ENCODE measurements around the gene ANKRD28. TPM values are rescaled to one million over a fixed set of nuclear protein-coding genes. Genes with fewer than 3 reads are reported as not detected.

Gene ANKRD28
- total and polyA plus RNA-seq, 2 experiments from 2014 or later, result 15.2 to 61.3 TPM

- no peak for ATAC-seq
- Histone ChIP-seq H3K27ac (ENCODE audit: low read depth) (no peak overlapping the region), H3K79me2 (replicated peaks; ENCODE audit: insufficient read depth) (peaks cover 99% of the 10 kb centered on the region), H3K4me3 (no peak overlapping the region), H3K4me2 (no peak overlapping the region), H3K27me3 (ENCODE audit: insufficient read depth) (no peaks in the 10 kb centered on the region), H2AFZ (no peak overlapping the region), H3K36me3 (ENCODE audit: insufficient read depth) (no peaks in the 10 kb centered on the region; the same call in 1 of the 2 replicates), H3K4me1 (ENCODE audit: insufficient read depth) (no peaks in the 10 kb centered on the region), H3F3A (replicated peaks; ENCODE audit: low read depth) (no peaks in the 10 kb centered on the region), H4K20me1 (replicated peaks; ENCODE audit: insufficient read depth) (peaks cover 40% of the 10 kb centered on the region), H3K9me2 (ENCODE audit: insufficient read depth) (no peaks in the 10 kb centered on the region)
- Mint-ChIP-seq H3K27ac (no peak overlapping the region), H3K27me3 (ENCODE audit: insufficient read depth, low read depth, poor library complexity) (peaks cover 5% of the 10 kb centered on the region), H3K9me3 (peaks cover 12% of the 10 kb centered on the region; the same call in 2 of the 3 replicates), H3K4me1 (peaks cover 15% of the 10 kb centered on the region; the same call in 2 of the 3 replicates), H3K36me3 (ENCODE audit: low read depth) (peaks cover 16% of the 10 kb centered on the region), H3K4me3 (no peak overlapping the region)
- DNase-seq (ENCODE audit: low spot score), result no peak
- TF ChIP-seq NANOG (IDR thresholded peaks at IDR 0.05; ENCODE audit: borderline replicate concordance) (no peak), POLR2AphosphoS5 (IDR thresholded peaks at IDR 0.05; ENCODE audit: low read depth) (no peak), JUNB (IDR thresholded peaks at IDR 0.05; ENCODE audit: unreplicated experiment) (no peak), ZNF114 (CRISPR knock-in tag; IDR thresholded peaks at IDR 0.05) (no peak), CREB1 (CRISPR knock-in tag; IDR thresholded peaks at IDR 0.05; ENCODE audit: low read depth) (no peak)
- TF ChIP-seq, protein P1, sequence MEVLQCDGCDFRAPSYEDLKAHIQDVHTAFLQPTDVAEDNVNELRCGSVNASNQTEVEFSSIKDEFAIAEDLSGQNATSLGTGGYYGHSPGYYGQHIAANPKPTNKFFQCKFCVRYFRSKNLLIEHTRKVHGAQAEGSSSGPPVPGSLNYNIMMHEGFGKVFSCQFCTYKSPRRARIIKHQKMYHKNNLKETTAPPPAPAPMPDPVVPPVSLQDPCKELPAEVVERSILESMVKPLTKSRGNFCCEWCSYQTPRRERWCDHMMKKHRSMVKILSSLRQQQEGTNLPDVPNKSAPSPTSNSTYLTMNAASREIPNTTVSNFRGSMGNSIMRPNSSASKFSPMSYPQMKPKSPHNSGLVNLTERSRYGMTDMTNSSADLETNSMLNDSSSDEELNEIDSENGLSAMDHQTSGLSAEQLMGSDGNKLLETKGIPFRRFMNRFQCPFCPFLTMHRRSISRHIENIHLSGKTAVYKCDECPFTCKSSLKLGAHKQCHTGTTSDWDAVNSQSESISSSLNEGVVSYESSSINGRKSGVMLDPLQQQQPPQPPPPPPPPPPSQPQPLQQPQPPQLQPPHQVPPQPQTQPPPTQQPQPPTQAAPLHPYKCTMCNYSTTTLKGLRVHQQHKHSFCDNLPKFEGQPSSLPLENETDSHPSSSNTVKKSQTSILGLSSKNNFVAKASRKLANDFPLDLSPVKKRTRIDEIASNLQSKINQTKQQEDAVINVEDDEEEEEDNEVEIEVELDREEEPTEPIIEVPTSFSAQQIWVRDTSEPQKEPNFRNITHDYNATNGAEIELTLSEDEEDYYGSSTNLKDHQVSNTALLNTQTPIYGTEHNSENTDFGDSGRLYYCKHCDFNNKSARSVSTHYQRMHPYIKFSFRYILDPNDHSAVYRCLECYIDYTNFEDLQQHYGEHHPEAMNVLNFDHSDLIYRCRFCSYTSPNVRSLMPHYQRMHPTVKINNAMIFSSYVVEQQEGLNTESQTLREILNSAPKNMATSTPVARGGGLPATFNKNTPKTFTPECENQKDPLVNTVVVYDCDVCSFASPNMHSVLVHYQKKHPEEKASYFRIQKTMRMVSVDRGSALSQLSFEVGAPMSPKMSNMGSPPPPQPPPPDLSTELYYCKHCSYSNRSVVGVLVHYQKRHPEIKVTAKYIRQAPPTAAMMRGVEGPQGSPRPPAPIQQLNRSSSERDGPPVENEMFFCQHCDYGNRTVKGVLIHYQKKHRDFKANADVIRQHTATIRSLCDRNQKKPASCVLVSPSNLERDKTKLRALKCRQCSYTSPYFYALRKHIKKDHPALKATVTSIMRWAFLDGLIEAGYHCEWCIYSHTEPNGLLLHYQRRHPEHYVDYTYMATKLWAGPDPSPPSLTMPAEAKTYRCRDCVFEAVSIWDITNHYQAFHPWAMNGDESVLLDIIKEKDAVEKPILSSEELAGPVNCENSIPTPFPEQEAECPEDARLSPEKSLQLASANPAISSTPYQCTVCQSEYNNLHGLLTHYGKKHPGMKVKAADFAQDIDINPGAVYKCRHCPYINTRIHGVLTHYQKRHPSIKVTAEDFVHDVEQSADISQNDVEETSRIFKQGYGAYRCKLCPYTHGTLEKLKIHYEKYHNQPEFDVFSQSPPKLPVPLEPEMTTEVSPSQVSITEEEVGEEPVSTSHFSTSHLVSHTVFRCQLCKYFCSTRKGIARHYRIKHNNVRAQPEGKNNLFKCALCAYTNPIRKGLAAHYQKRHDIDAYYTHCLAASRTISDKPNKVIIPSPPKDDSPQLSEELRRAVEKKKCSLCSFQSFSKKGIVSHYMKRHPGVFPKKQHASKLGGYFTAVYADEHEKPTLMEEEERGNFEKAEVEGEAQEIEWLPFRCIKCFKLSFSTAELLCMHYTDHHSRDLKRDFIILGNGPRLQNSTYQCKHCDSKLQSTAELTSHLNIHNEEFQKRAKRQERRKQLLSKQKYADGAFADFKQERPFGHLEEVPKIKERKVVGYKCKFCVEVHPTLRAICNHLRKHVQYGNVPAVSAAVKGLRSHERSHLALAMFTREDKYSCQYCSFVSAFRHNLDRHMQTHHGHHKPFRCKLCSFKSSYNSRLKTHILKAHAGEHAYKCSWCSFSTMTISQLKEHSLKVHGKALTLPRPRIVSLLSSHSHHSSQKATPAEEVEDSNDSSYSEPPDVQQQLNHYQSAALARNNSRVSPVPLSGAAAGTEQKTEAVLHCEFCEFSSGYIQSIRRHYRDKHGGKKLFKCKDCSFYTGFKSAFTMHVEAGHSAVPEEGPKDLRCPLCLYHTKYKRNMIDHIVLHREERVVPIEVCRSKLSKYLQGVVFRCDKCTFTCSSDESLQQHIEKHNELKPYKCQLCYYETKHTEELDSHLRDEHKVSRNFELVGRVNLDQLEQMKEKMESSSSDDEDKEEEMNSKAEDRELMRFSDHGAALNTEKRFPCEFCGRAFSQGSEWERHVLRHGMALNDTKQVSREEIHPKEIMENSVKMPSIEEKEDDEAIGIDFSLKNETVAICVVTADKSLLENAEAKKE (CRISPR knock-in tag; IDR thresholded peaks at IDR 0.05), result no peak
- TF ChIP-seq, protein P2, sequence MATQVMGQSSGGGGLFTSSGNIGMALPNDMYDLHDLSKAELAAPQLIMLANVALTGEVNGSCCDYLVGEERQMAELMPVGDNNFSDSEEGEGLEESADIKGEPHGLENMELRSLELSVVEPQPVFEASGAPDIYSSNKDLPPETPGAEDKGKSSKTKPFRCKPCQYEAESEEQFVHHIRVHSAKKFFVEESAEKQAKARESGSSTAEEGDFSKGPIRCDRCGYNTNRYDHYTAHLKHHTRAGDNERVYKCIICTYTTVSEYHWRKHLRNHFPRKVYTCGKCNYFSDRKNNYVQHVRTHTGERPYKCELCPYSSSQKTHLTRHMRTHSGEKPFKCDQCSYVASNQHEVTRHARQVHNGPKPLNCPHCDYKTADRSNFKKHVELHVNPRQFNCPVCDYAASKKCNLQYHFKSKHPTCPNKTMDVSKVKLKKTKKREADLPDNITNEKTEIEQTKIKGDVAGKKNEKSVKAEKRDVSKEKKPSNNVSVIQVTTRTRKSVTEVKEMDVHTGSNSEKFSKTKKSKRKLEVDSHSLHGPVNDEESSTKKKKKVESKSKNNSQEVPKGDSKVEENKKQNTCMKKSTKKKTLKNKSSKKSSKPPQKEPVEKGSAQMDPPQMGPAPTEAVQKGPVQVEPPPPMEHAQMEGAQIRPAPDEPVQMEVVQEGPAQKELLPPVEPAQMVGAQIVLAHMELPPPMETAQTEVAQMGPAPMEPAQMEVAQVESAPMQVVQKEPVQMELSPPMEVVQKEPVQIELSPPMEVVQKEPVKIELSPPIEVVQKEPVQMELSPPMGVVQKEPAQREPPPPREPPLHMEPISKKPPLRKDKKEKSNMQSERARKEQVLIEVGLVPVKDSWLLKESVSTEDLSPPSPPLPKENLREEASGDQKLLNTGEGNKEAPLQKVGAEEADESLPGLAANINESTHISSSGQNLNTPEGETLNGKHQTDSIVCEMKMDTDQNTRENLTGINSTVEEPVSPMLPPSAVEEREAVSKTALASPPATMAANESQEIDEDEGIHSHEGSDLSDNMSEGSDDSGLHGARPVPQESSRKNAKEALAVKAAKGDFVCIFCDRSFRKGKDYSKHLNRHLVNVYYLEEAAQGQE (IDR thresholded peaks at IDR 0.05; ENCODE audit: unreplicated experiment), result no peak
These were observed 49.5 kb upstream of the ANKRD28 start for GRCh38 chr3:15847239-15847638.
